H1 (cell line): Measurements from ENCODE around the gene EPB41L2. TPM values are rescaled to one million over a fixed set of nuclear protein-coding genes. Genes with fewer than 3 reads are reported as not detected.

Experiments
- CREB1 ChIP-seq: IDR thresholded peaks from 2 replicates; pipeline ENCODE4 v1.6.1; 2012; ENCODE audit warnings: inconsistent platforms
- JUND ChIP-seq: IDR thresholded peaks from 2 replicates; pipeline ENCODE4 v1.6.1; 2011; ENCODE audit warnings: mild to moderate bottlenecking, improper control_type of control experiment, low read length
- polyA plus RNA-seq, 7 experiments: library from polyadenylated mRNA; depleted of rRNA in 3 of 7; stranded (reverse) in 5 of 7; unstranded in 2 of 7; fragments of >200 nt in 5 of 7; fragments of 200-250 nt in 2 of 7; gene quantifications; 1 replicate in 5 of 7; 2 replicates in 1 of 7; 4 replicates in 1 of 7; pipeline versions ENCODE4 v1.2.1 to v1.2.3, GENCODE V29; 2011 to 2013; ENCODE audit warnings: missing spikeins in 2 of 7, mixed read lengths in 2 of 7
- total RNA-seq: library from RNA; stranded (reverse); fragmentation: NEBNext Ultra II Directional; extraction: Animal tissue kit (Norgen Biotek cat#: 25700); gene quantifications from 2 replicates; pipeline ENCODE4 v1.2.1, GENCODE V29; 2021

EPB41L2 gene
- total and polyA plus RNA-seq, 2 of the 8 experiments (the other 6 are each of a cell fraction or from before 2014, with no cell fraction given): 22.5 to 123 TPM

DNA sequence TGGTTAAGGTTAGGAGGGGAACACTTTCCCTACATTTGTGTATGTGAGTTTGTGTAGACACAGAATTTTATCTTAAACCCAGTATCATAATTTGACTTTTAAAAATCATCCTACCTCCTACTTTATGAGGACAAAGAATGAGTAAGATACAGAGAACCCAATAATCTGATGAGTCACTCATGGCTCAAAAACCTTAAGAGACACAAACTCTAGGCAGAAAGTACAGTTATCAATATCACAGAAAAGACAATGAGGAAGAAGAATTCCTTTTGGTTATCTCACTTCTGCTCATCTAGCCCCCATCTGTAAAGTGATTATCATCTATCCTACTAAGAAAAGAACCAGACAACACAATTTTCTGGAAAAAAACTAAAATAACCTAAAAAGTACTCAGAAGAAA, 87.7 kb downstream of the EPB41L2 start (continued):
- no peak for TF ChIP-seq JUND
- no peak for TF ChIP-seq CREB1
- TF ChIP-seq, all 59 proteins: peak for 0
